ENCODE measurements around the gene GOPC.

The GOPC gene

GRCh38 chr6:117553142-117553541 is 49.2 kb downstream of the GOPC start:
- no peak for TF ChIP-seq POLR2AphosphoS5 (IDR thresholded peaks at IDR 0.05; ENCODE audit: low read depth)
- TF ChIP-seq GABPA (IDR thresholded peaks at IDR 0.05; ENCODE audit: low read depth) = no peak
- TF ChIP-seq, protein P1, sequence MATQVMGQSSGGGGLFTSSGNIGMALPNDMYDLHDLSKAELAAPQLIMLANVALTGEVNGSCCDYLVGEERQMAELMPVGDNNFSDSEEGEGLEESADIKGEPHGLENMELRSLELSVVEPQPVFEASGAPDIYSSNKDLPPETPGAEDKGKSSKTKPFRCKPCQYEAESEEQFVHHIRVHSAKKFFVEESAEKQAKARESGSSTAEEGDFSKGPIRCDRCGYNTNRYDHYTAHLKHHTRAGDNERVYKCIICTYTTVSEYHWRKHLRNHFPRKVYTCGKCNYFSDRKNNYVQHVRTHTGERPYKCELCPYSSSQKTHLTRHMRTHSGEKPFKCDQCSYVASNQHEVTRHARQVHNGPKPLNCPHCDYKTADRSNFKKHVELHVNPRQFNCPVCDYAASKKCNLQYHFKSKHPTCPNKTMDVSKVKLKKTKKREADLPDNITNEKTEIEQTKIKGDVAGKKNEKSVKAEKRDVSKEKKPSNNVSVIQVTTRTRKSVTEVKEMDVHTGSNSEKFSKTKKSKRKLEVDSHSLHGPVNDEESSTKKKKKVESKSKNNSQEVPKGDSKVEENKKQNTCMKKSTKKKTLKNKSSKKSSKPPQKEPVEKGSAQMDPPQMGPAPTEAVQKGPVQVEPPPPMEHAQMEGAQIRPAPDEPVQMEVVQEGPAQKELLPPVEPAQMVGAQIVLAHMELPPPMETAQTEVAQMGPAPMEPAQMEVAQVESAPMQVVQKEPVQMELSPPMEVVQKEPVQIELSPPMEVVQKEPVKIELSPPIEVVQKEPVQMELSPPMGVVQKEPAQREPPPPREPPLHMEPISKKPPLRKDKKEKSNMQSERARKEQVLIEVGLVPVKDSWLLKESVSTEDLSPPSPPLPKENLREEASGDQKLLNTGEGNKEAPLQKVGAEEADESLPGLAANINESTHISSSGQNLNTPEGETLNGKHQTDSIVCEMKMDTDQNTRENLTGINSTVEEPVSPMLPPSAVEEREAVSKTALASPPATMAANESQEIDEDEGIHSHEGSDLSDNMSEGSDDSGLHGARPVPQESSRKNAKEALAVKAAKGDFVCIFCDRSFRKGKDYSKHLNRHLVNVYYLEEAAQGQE (IDR thresholded peaks at IDR 0.05; ENCODE audit: insufficient replicate concordance, low read depth) = no peak
- no peak for TF ChIP-seq SPI1 (IDR thresholded peaks at IDR 0.05; ENCODE audit: borderline replicate concordance, low read depth)
- TF ChIP-seq, protein P2, sequence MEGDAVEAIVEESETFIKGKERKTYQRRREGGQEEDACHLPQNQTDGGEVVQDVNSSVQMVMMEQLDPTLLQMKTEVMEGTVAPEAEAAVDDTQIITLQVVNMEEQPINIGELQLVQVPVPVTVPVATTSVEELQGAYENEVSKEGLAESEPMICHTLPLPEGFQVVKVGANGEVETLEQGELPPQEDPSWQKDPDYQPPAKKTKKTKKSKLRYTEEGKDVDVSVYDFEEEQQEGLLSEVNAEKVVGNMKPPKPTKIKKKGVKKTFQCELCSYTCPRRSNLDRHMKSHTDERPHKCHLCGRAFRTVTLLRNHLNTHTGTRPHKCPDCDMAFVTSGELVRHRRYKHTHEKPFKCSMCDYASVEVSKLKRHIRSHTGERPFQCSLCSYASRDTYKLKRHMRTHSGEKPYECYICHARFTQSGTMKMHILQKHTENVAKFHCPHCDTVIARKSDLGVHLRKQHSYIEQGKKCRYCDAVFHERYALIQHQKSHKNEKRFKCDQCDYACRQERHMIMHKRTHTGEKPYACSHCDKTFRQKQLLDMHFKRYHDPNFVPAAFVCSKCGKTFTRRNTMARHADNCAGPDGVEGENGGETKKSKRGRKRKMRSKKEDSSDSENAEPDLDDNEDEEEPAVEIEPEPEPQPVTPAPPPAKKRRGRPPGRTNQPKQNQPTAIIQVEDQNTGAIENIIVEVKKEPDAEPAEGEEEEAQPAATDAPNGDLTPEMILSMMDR (IDR thresholded peaks at IDR 0.05; ENCODE audit: insufficient read depth, low read length) = no peak
- Histone ChIP-seq H3K4me3 (replicated peaks; ENCODE audit: insufficient read depth, low read length) (no peak overlapping the region), H3K27ac (replicated peaks) (no peak overlapping the region), H3K27me3 (ENCODE audit: insufficient read depth, poor library complexity, severe bottlenecking) (no peaks in the 10 kb centered on the region)
- DNase-seq (ENCODE audit: low read depth in 1 of 2, low spot score in 1 of 2) = no peak

GRCh38 chr6:117552618-117553017 is 49.7 kb downstream of the GOPC start:
- no peak overlapping the region for H3K4me3 ChIP-seq (replicated peaks; ENCODE audit: insufficient read depth, low read length)
- no peak overlapping the region for H3K27ac ChIP-seq (replicated peaks)
- DNase-seq (ENCODE audit: low read depth in 1 of 2, low spot score in 1 of 2) = no peak
- no peak for TF ChIP-seq SPI1 (IDR thresholded peaks at IDR 0.05; ENCODE audit: borderline replicate concordance, low read depth)
- TF ChIP-seq, protein P2 (IDR thresholded peaks at IDR 0.05; ENCODE audit: insufficient read depth, low read length) = no peak
- TF ChIP-seq, protein P1 (IDR thresholded peaks at IDR 0.05; ENCODE audit: insufficient replicate concordance, low read depth) = no peak
- no peak for TF ChIP-seq POLR2AphosphoS5 (IDR thresholded peaks at IDR 0.05; ENCODE audit: low read depth)
- no peaks in the 10 kb centered on the region for H3K27me3 ChIP-seq (ENCODE audit: insufficient read depth, poor library complexity, severe bottlenecking)

DNA sequence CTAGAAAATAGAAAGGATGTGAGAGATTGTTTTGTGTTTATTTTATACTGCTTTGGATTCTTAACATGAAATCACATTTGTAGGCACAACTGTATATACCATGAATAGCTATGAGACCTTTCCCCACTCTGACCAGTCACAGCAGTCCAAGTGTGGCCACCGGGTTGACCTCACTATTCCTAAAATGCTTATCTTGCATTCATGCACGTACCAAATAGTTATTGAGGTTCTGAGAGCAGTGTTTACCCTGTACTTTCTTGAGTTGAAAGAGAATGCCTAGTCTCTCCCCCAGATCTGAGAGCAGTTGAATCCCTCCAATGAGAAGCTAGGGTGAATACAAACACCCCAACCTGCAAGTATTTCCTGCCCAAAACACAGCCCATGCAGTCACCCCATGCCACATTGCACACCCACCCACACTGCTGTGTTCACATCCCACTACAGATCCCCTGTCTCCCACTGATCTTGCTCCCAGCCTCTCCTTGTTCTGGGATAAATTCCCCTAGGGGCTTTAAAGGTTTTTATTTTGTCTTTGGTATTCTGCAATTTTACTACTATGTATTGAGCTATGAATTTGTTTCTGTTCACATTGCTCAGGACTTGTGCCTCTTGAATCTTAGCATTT is 51.6 kb downstream of the GOPC start:
- H3K27me3 ChIP-seq (ENCODE audit: insufficient read depth, poor library complexity, severe bottlenecking) = no peaks in the 10 kb centered on the region
- TF ChIP-seq POLR2AphosphoS5 (IDR thresholded peaks at IDR 0.05; ENCODE audit: low read depth) = no peak
- no peak for TF ChIP-seq SPI1 (IDR thresholded peaks at IDR 0.05; ENCODE audit: borderline replicate concordance, low read depth)
- TF ChIP-seq GABPA (IDR thresholded peaks at IDR 0.05; ENCODE audit: low read depth) = no peak
- TF ChIP-seq, protein P1 (IDR thresholded peaks at IDR 0.05; ENCODE audit: insufficient replicate concordance, low read depth) = no peak
- TF ChIP-seq, protein P2 (IDR thresholded peaks at IDR 0.05; ENCODE audit: insufficient read depth, low read length) = no peak
- H3K27ac ChIP-seq (replicated peaks) = no peak overlapping the region
- no peak overlapping the region for H3K4me3 ChIP-seq (replicated peaks; ENCODE audit: insufficient read depth, low read length)
- DNase-seq (ENCODE audit: low read depth in 1 of 2, low spot score in 1 of 2) = no peak
